HCEC 1CT (cell line): ENCODE measurements around the gene NUP133.
"Not testable (repeated sequence)": the region's sequence is repeated elsewhere in the genome, so short reads cannot be mapped to it uniquely, and the experiment has no call there.

Source experiments
- DNase-seq: peaks from one replicate; pipeline ENCODE4 v3.0.0-alpha.2; 2017

Gene NUP133

DNA sequence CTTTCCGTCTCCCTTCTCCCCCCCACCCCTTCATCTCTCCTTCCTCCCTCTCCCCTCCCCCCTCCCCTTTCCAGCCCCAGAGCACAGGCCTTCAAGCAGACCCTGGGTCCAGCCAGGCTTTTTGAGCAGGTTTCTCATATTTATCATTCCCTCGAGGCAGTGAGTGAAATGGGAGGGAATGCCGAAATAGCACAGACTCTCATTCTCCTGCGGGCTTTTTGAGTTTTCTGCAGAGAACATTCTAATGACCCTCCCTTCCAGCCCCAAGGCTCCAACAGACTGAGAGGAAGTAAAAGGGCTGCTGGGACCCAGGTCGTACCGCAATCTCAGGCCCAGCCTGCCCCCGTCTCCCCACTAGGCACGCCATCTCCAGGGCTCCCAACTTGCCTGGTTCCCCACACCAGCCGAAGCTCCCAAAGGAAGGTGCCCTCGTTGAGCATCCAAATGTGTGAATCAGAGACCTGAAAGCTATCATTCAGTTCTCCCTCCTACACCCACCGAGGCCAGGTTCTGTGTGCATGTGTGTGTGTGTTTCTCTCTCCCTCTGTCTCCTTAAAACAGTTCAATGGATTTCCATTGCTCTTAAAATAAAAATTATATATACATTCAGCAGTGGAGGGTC, 96.6 kb downstream of the NUP133 start:
- no peak for DNase-seq

DNA sequence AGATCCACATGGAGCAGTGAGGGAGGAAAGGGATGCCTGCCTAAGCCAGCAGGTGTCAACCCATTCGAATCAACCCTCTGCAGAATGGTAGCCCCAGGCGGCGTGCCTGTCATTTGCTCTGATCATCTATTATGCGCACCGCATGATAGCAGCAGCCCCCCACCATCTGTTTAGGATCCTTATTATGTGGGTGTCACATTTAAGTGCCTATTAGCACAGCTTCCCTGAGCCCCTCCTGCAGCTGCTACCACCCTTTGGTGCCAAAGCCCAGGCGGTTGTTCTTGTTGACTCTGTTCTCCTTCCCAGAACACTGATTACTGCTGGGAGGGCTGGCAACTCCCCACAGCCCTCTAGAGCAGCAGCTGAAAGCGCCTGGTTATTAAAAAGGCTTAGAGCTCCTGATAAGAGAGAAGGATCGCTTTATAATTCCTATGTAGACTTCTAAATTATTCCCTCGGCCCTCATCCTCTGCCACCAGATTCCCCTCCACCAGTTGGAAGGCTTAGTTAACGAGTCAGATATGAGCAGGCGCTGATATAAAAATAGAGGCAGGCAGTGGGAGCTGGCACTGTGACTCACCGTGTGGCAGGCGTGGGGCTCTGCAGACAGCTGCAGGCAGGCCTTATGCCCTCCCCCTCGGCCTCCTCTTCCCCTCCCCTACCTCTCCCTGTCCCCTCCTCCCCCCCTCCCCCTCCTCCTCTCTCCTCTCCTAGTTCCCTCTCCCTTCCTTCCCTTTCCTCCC, 97.3 kb downstream of the NUP133 start:
- DNase-seq = peak; percentile 63

DNA sequence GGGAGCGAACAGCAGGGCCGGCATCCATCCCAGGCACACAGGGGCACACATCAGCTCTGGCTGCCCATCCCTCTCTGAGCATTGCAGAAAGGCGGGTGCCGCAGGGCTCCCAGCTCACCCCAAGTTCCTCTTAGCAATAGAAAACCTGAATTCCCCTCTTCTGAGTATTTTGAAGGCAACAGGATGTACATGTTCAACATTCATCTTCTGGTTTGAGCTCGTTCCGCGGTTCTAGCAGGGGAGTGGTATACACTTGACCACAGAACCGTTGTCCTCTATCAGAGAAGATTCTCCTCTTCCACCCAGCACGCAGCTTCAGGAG, 97.8 kb downstream of the NUP133 start:
- no peak for DNase-seq

DNA sequence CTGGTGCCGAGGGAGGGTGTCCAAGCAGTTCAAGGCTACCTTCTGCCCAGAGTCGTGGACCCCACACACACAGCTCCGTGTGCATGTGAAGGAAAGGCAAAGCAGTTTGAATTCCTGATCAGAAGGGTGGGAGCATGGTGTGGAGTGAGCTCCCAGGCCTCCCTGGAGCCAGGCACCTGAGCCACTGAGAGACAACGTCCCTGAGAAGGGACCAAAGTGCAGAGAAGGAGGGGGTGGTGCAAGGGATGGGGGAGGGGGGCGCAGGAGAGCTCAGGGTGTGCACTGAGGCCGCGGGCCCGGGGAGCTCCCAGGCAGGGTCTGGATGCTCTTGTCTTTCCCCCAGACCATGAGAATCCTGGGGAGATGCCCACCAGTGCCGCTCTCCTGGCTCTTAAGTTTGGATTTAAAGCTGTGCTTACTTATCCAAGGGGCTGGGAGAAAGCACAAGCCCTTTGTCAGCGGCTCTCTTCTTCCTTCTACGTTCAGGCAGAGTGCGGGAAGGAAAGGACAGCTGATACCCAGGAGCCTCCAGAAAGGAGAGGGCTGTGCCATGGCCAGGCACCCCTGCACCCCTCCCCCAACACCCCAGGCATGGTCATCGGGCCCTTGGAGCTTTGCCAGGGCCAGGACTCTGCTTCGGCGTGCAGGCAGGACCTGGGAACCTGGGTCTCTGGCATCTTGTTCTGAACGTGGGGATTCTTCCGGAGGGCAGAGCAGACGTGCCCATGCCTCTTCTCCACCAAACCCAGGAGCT, 98.3 kb downstream of the NUP133 start:
- no peak for DNase-seq

DNA sequence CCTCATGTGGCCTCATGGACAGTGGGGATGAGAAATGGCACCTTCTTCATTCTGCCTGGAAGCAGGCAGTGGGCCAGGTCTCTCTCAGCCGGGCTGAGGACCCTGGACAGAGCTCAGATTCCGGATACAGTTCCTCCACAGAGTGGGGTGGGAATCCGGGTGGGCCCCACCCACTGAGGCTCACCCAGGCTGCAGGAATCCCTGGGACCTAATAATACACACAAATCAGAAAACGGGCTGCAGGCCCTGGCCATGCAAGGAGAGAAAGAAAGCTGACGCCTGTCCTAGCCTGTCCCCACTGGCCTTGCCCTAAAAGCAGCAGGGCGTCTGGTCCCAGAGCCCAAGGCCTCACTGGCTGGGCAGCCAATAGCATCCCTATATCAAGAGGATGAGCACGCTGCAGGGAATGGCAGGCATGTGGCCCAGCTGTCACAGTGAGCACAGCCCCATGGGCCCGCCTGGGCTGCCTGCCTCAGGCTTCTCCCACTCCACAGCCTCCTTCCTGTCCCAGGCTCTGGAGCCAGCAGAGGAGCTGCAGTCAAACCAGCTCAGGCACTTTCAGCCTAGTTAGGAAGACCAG, 99.6 kb downstream of the NUP133 start:
- peak; percentile 14 for DNase-seq

DNA sequence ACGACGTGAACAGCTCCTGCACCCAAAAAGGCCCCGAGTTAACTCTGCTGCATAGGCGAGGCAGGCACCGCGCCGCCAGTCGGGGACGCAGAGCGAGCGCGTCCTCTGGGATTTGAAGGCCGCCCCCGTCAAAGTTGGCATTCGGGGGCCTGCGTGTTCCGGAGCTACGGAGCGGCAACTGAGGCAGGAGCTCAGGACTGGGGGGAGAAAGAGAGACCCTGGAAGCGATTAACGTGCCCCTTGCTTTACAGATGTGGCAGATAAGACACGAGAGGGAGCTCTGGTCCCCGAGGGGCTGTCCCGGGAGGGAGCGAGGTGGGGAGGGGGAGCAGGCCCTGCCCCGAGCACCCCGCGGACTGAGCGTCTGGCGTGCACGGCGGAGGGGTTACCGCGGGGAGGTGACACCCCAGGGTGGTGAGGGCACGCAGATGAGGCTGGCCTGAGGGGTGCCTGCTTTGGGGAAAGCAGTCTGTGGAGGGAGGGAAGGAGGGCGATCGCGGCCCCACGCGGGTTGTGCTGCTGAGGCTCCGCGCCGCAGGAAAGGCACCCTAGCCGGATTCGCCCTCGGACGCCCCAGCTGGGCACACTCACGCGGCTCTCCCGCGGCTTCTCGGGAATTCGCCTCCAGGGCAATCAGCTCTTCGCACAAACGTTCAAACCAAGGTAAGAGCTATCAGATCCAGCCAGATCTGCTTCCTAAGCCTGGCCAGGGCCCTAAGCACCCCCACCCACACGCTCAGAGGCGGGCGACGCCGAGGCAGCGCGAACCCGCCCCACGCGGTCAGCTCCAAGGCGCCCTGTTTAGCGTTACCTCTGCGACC, 100.7 kb downstream of the NUP133 start:
- no peak for DNase-seq

DNA sequence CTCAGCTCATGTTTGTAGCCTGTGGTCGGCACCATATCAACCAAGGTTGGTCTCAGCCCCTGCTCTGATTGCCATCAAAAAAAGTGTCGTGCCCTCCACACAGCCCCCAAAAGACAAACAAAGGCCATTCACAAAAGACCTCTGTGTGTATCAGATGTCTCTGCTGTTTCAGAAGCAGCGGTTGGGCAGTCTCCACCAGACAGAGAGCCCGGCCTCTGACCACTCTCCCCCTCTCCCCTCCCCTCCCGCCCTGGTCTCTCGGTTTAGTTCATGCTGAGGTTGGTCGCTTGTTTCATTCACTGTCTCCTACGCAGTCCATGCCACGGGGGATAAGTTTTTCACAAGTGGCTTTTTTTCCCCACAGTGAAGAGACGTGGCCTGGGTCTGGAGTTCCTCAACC, 101.3 kb downstream of the NUP133 start:
- no peak for DNase-seq

DNA sequence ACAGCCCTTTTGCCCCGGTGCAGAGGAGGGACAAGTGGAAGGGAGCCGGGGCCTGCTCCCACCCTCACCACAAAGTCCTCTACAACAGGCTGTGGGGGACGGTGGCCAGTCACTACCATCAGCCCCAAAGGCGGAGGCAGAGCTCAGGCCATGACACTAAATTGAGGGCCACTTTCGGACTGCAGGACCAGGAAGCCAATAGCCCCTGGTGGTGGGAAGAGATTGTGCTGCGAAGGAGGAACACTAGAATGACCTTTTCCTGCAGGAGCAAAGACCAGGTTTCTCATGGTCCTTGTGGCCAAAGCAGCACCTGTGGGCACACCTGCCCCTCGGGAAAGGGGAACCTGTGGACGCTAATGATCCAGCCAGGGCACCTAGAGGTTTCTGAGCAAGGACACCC, 104.6 kb downstream of the NUP133 start:
- no peak for DNase-seq

DNA sequence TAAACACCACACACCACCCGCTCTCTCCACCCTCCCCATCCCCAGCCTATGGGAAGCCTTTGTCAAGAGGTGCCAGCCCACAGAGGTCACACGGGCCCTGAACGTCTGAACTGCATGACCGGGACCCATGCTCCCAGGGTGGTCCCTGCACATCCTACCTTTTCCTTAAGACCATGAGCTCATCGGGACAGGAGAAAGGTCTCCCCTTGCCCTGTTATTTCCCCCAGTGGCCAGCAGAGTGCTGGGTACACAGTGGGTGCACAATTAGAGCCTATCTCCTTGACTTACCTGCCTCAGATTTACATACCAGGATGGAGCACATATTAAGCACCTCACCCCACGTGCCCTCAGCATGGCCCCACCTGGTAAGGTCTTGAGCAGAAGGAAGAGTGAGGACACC, 105.1 kb downstream of the NUP133 start:
- DNase-seq = no peak

DNA sequence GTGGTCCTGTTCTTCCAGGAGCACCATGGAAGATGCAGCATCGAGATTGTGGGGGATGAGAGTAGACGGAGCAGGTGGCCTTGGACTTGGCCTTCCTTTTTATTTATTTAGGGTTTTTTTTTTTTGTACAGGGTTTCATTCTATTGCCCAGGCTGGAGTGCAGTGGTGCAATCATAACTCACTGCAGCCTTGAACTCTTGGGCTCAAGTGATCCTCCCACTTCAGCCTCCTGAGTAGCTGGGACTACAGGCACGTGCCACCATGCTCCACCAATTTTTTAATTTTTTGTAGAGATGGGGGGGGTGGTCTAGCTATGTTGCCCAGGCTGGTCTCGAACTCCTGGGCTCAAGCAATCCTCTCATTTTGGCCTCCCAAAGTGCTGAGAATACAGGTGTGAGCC, 105.8 kb downstream of the NUP133 start:
- not testable (repeated sequence) for DNase-seq

DNA sequence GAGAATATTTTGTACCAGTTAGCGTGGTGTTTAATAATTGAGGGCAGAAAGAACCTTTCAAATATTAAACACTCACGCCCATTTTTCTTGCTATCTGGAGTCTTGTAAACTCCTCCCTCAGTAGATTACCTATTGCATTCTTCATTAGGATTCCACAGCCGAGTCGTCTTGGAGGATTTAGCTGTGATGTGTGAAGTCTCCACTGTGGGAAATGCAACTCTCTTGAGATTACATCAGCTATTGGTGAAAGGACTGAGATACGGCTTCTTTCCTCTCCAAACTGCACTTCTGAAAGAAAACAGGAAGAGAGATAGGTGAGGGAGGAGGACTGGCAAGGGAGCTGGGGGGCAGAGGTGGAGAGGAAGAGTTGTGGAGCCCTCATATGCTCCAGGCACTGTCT, 110.4 kb downstream of the NUP133 start:
- DNase-seq = no peak

DNA sequence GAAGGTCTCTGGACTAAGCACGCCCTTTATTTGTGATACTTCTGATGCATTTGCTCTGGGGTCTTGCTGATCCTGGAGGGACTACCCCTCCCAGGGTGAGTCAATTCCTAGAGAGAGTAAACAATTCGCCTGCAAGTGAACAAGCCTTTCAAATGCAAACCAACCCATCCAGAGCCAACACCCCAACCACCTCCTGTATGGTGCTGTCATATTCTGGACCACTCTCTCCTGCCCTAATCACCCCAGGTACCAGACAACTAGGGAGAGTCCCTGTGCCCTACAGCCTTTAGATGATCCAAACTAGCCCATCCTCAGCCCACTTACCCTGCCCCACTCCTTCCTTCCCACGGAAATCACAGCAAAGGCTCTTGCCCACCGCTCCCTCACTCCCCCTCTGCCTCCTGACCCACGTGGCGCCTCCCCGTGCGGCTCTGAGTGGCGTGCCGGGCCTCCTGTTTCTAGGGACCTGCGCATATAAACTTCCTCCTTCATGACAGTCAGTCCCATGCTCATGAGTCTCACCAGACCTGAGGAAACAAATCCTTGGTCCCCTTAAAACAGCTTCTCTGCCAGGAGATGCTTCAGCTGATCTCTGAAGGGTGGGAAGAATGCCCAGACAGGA, 111.4 kb downstream of the NUP133 start:
- DNase-seq = no peak

DNA sequence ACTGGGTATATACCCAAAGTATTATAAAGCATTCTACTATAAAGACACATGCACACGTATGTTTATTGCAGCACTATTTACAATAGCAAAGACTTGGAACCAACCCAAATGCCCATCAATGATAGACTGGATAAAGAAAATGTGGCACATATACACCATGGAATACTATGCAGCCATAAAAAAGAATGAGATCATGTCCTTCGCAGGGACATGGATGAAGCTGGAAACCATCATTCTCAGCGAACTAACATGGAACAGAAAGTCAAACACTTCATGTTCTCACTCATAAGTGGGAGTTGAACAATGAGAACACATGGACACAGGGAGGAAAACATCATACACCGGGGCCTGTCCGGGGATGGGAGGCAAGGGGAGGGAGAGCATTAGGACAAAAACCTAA, 113.6 kb downstream of the NUP133 start:
- DNase-seq = not testable (repeated sequence)

DNA sequence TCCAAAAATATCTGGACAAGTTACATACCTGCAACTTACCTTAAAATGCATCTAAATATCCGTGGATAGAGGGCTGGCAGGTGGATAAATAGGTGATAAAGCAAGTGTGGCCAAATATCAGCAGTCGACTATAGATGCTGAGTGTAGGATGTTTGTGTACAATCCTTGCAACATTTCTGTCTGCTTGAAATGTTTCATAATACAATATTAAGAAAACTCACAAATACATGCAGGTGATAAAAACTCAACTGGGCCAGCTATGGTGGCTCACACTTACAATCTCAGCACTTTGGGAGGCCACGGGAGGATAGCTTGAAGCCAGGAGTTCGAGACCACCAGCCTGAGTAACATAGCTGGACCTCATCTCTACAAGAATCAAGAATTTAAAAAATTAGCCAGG, 115.2 kb downstream of the NUP133 start:
- DNase-seq = no peak
